HG03103 (cell line): ENCODE measurements around the gene OR6C70.

ENCODE experiments used
- ATAC-seq: cut with Tn5 transposase; IDR thresholded peaks from one replicate; pipeline ENCODE4 v1.9.1; 2021; ENCODE audit warnings: low read depth; ENCODE audit not compliant: unreplicated experiment

OR6C70 gene

GRCh38 chr12:55420307-55420962 lies 49.5 kb downstream of the OR6C70 start:
- no peak for ATAC-seq
